Natural killer cell (primary cell): ENCODE results near the gene PCP4L1. TPM values are rescaled to one million over a fixed set of nuclear protein-coding genes. Genes with fewer than 3 reads are reported as not detected.

Source experiments
- ATAC-seq, 3 donors: fragments of 150-1000 bp in 2 of 3; fragments of 200-7000 bp in 1 of 3; cut with Tn5 transposase; 1 replicate in 1 of 3; 2 replicates in 2 of 3; pipeline ENCODE4 v1.10.0; 2021; ENCODE audit warnings: mild to moderate bottlenecking in 2 of 3, moderate library complexity in 2 of 3
- DNase-seq, 2 donors: peaks; one replicate each; pipeline versions ENCODE4 v3.0.0 to v3.0.0-alpha.2; 2013 to 2021; ENCODE audit warnings: mixed read lengths in 1 of 2
- H3K27ac ChIP-seq: one replicate; pipeline ENCODE4 v1.5.1; 2013; ENCODE audit warnings: mild to moderate bottlenecking, low read length
- H3K27me3 ChIP-seq: one replicate; pipeline ENCODE4 v1.6.1; 2013; ENCODE audit warnings: low read length; ENCODE audit not compliant: control insufficient read depth, insufficient read depth
- H3K36me3 ChIP-seq: one replicate; pipeline ENCODE4 v1.6.1; 2013; ENCODE audit warnings: low read length; ENCODE audit not compliant: control insufficient read depth, insufficient read depth
- H3K4me1 ChIP-seq: one replicate; pipeline ENCODE4 v1.6.1; 2013; ENCODE audit warnings: low read length; ENCODE audit not compliant: control insufficient read depth, insufficient read depth
- H3K4me3 ChIP-seq: one replicate; pipeline ENCODE4 v1.5.1; 2013; ENCODE audit warnings: low read length
- H3K9me3 ChIP-seq: one replicate; pipeline ENCODE4 v1.6.1; 2013; ENCODE audit warnings: low read length; ENCODE audit not compliant: control insufficient read depth, insufficient read depth
- H3K27ac Mint-ChIP-seq, 2 donors: one replicate each; pipeline ENCODE4 v1.8.0; 2022; ENCODE audit warnings: mild to moderate bottlenecking in 2 of 2, mixed read lengths in 2 of 2, moderate library complexity in 1 of 2
- H3K27me3 Mint-ChIP-seq, 2 donors: one replicate each; pipeline ENCODE4 v1.8.0; 2022; ENCODE audit warnings: low read depth in 2 of 2, mixed read lengths in 2 of 2
- H3K36me3 Mint-ChIP-seq: one replicate; pipeline ENCODE4 v1.8.0; 2022; ENCODE audit warnings: mixed read lengths
- H3K4me1 Mint-ChIP-seq, 2 donors: one replicate each; pipeline ENCODE4 v1.8.0; 2022; ENCODE audit warnings: mixed read lengths in 2 of 2
- H3K4me3 Mint-ChIP-seq: one replicate; pipeline ENCODE4 v1.8.0; 2022; ENCODE audit warnings: mild to moderate bottlenecking, moderate library complexity, mixed read lengths
- H3K9me3 Mint-ChIP-seq, 2 donors: one replicate each; pipeline ENCODE4 v1.8.0; 2022; ENCODE audit warnings: mixed read lengths in 2 of 2
- WGBS: methylation state at CpG from one replicate; pipeline ENCODE4 v1.1.7; 2013; ENCODE audit warnings: missing lambda C conversion rate; ENCODE audit not compliant: insufficient coverage; 5-methylcytosine and 5-hydroxymethylcytosine counted together
- intact Hi-C: fragments of 100-400 bp; cut with micrococcal nuclease; formaldehyde crosslinking; loops from one replicate; pipeline ENCODE4 v1.14.2; 2022
- total RNA-seq, 4 donors: library from RNA; stranded (reverse); fragments of 120-200 nt in 1 of 4; gene quantifications; one replicate each; pipeline versions ENCODE4 v1.2.3 to v1.2.4, GENCODE V29; 2013 to 2022
- TF ChIP-seq, protein P1 (sequence below): fragments of 200-600 bp; IDR thresholded peaks from one replicate; pipeline ENCODE4 v1.8.0; 2022; ENCODE audit warnings: antibody characterized with exemption

PCP4L1 gene
- total RNA-seq, 3 donors from 2014 or later (not counting 1 experiment from before 2014, with no cell fraction given) = not detected

DNA sequence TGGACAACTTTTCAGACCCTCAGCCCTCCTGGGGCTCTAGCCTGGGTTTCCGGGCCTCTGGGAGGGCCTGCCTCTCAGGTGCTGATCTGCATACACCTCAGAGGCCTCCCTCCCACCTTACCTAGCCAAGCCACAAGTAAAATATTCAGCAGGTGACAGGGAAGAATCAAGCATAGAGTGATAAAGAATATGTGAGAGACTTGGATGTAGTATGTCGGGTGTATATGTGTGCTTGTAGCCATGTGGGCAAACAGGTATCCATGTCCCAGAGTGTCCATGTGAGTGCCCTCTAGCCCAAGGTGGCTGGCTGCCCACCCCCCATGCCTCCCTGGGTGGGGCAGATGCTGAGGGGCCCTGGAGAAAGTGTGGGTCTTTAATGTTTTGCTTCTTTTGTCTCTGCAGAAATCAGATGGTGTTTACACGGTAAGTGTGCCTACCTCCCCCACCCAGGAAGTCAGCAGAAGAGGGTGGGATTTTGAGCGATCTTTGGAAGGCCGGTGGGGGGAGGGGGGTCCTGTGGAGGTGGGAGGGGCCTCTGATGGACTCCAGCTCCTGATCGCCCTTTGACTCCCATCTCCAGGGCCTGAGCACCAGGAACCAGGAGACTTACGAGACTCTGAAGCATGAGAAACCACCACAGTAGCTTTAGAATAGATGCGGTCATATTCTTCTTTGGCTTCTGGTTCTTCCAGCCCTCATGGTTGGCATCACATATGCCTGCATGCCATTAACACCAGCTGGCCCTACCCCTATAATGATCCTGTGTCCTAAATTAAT lies 40.1 kb upstream of the PCP4L1 start:
- peak in 1 of 2 donors; percentile 28 for DNase-seq
- H3K4me3 ChIP-seq = no peak overlapping the region

DNA sequence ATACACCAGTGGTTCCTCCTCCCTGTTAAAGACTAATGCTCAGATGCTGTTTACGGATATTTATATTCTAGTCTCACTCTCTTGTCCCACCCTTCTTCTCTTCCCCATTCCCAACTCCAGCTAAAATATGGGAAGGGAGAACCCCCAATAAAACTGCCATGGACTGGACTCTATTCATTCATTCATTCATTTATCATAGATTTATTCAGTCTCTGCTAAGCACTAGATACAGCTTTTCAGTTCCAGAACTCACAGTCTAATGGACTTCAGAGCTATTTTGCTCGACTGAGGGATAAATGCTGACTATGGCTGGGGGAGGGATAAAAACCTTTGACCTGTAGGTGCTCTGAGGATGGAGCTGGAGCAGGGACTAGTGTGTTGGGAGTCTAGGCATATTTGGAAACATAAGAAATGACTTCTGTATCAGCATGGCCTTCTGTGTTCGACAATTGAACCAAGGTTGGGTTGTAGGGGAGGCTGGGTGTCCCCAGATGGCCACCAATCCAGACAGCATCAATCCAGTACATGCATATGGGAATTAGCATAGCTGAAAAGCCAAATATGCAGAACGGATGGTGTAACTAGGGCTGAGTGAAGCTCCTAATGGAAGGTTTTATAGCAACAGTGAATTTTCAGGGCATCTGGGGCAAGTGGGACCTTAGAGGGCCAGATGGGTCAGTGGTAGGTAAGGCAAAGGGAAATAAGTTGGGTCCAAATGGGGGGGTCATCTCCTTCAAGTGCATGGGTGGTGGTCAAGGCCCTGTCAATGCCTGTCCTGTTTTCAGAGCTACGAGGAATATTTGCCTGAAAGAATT lies 39.3 kb upstream of the PCP4L1 start:
- Mint-ChIP-seq H3K4me1 (peaks cover 61 to 76% of the 10 kb centered on the region in 2 donors), H3K27ac (peak overlapping the region; percentile 96 to 99), H3K27me3 (no peaks in the 10 kb centered on the region), H3K36me3 (no peaks in the 10 kb centered on the region), H3K9me3 (no peaks in the 10 kb centered on the region), H3K4me3 (peak overlapping the region; percentile 95)
- intact Hi-C loops = loop anchor here (5.0 to 10.0 kb wide), 3 partner anchors 326 to 516 kb away; partner anchors contain the start of gene FCGR3A
- TF ChIP-seq, protein P1, sequence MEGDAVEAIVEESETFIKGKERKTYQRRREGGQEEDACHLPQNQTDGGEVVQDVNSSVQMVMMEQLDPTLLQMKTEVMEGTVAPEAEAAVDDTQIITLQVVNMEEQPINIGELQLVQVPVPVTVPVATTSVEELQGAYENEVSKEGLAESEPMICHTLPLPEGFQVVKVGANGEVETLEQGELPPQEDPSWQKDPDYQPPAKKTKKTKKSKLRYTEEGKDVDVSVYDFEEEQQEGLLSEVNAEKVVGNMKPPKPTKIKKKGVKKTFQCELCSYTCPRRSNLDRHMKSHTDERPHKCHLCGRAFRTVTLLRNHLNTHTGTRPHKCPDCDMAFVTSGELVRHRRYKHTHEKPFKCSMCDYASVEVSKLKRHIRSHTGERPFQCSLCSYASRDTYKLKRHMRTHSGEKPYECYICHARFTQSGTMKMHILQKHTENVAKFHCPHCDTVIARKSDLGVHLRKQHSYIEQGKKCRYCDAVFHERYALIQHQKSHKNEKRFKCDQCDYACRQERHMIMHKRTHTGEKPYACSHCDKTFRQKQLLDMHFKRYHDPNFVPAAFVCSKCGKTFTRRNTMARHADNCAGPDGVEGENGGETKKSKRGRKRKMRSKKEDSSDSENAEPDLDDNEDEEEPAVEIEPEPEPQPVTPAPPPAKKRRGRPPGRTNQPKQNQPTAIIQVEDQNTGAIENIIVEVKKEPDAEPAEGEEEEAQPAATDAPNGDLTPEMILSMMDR = no peak
- H3K4me3 ChIP-seq = no peak overlapping the region
- no peaks in the 10 kb centered on the region for H3K9me3 ChIP-seq
- 88% methylated on average over 5 of the region's 5 CpGs for WGBS
- no peaks in the 10 kb centered on the region for H3K27me3 ChIP-seq
- H3K36me3 ChIP-seq = peaks cover 23% of the 10 kb centered on the region
- H3K4me1 ChIP-seq = peaks cover 30% of the 10 kb centered on the region
- ATAC-seq (no peak), DNase-seq (no peak)
- no peak overlapping the region for H3K27ac ChIP-seq

More for the DNA sequence above, 40.1 kb upstream of the PCP4L1 start:
- H3K27ac ChIP-seq = peak overlapping the region; percentile 86
- H3K4me3 Mint-ChIP-seq = peak overlapping the region; percentile 95
- TF ChIP-seq, protein P1 = no peak
- peak overlapping the region; percentile 96 to 99 for H3K27ac Mint-ChIP-seq
- intact Hi-C loops = loop anchor here (5.0 to 10.0 kb wide), 3 partner anchors 326 to 516 kb away; partner anchors contain the start of gene FCGR3A
- WGBS = 65% methylated on average over 6 of the region's 8 CpGs
- no peaks in the 10 kb centered on the region for H3K27me3 Mint-ChIP-seq
- no peak for ATAC-seq
- H3K4me1 Mint-ChIP-seq = peaks cover 63 to 77% of the 10 kb centered on the region in 2 donors
- peaks cover 34% of the 10 kb centered on the region for H3K4me1 ChIP-seq
- H3K36me3 ChIP-seq = peaks cover 29% of the 10 kb centered on the region
- no peaks in the 10 kb centered on the region for H3K9me3 ChIP-seq
- H3K27me3 ChIP-seq = no peaks in the 10 kb centered on the region
- peaks cover 3% of the 10 kb centered on the region for H3K36me3 Mint-ChIP-seq
- no peaks in the 10 kb centered on the region for H3K9me3 Mint-ChIP-seq

GRCh38 chr1:161220002-161220401 lies 38.5 kb upstream of the PCP4L1 start:
- intact Hi-C loops = no loop called here
- peaks cover 21% of the 10 kb centered on the region for H3K36me3 ChIP-seq
- TF ChIP-seq, protein P1 = no peak
- no peak for ATAC-seq
- no peaks in the 10 kb centered on the region for H3K36me3 Mint-ChIP-seq
- H3K4me1 ChIP-seq = peaks cover 24% of the 10 kb centered on the region
- peaks cover 55 to 69% of the 10 kb centered on the region in 2 donors for H3K4me1 Mint-ChIP-seq
- no peaks in the 10 kb centered on the region for H3K27me3 Mint-ChIP-seq
- no peak overlapping the region for H3K27ac ChIP-seq
- no peaks in the 10 kb centered on the region for H3K9me3 ChIP-seq
- H3K4me3 ChIP-seq = no peak overlapping the region
- no peak for DNase-seq
- H3K27me3 ChIP-seq = no peaks in the 10 kb centered on the region
- peak overlapping the region; percentile 96 to 99 for H3K27ac Mint-ChIP-seq
- no peaks in the 10 kb centered on the region for H3K9me3 Mint-ChIP-seq
- 89% methylated on average over 5 of the region's 5 CpGs for WGBS
- no peak overlapping the region for H3K4me3 Mint-ChIP-seq
